ENCODE measurements around the gene SLC16A5.
A peak's percentile ranks its signal among the peaks of the same experiment; 100 is the strongest.
"Not testable (repeated sequence)": the region's sequence is repeated elsewhere in the genome, so short reads cannot be mapped to it uniquely, and the experiment has no call there.

The SLC16A5 gene

GRCh38 chr17:75087558-75088453 lies at the start of gene SLC16A5:
SLC16A5 (plus strand) TSS chr17:75087954; CDS start chr17:75093637, 5,683 bp downstream.
- DNase-seq = peak; percentile 25

GRCh38 chr17:75039238-75039637 lies 48.5 kb upstream of the SLC16A5 start:
- no peak for DNase-seq

DNA sequence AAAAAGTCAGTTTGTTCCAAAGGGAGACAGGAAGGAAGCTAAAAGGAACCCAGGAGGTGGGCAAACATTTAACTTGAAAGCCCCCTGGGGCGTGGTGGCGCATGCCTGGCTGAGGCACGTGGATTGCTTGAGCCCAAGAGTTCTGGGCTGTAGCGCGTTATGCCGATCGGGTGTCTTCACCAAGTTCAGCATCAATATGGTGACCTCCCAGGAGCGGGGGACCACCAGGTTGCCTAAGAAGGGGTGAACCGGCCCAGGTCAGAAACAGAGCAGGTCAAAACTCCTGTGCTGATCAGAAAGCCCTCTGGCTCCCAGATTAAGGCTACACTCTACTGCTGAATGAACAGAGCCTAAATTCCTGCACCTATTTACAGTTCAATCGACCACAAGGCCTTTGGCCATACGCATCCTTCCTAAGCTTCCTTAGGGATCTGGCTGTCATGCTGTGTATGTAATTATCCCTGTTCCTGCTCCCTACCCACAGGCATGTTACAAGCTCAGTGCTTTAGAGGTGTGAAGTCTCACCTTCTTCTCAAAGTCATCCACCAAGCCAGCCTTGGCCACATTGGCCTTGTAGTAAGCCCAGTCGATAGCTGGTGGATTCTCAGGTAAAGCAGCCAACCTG lies 46.0 kb upstream of the SLC16A5 start:
- no peak for DNase-seq

GRCh38 chr17:75043789-75044188 lies 44.0 kb upstream of the SLC16A5 start:
- not testable (repeated sequence) for DNase-seq

GRCh38 chr17:75044716-75045115 lies 43.0 kb upstream of the SLC16A5 start:
- no peak for DNase-seq

DNA sequence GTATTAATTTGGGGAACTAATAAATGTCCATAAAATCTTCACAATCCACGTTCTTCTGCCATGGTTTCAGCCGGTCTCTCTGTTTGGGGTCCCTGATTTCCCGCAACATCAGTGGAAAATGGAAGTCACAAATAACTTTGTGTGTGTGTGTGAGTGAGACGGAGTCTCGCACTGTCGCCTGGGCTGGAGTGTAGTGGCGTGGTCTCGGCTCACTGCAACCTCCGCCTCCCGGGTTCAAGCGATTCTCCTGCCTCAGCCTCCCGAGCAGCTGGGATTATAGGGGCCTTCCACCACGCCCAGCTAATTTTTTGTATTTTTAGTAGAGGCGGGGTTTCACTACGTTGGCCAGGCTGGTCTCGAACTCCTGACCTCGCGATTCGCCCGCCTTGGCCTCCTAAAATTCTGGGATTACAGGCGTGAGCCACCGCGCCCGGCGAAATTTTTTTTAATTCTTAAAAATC lies 41.8 kb upstream of the SLC16A5 start:
- DNase-seq = not testable (repeated sequence)

- DNase-seq = peak; percentile 95
Measured at GRCh38 chr17:75046407-75047289, 41.1 kb upstream of the SLC16A5 start, which contains the start of the genes ATP5PD and KCTD2. ATP5PD (minus strand) TSS chr17:75046969; CDS start chr17:75042650, 4,319 bp downstream. KCTD2 (plus strand) TSS chr17:75047225; CDS start chr17:75047251, 26 bp downstream.

- no peak for DNase-seq
Measured at GRCh38 chr17:75047398-75048098, 40.2 kb upstream of the SLC16A5 start.

DNA sequence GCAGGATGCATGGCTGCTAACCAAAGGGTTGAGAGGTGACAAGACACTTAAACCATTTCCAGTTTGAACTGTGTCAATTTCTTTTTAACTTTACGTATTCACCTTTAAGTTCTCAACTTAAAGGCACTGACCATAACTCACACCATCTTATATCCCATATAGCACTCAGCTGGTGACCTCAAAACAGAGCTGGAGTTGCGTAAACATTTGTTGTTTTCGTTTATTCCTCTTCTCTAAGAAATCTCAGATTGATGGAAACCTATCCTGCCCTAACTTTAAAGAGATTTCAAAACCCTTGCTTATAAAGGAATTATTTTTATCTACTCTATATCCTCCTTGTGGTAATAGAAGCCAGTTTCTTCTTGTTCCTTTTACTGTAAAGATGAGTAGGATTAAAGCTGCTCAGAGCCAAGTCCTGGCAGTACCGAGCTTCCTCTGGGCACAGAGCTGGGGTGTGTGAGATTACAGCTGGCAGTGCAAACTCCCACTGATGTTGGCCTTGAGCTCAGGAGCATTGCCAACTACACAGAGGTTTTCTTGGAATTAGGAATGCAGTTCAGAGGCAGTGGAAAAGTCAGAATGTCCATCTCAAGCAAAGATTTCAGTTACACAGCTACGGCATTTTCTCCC lies 39.4 kb upstream of the SLC16A5 start:
- no peak for DNase-seq

- DNase-seq = no peak
Measured at GRCh38 chr17:75049057-75049456, 38.7 kb upstream of the SLC16A5 start.

DNA sequence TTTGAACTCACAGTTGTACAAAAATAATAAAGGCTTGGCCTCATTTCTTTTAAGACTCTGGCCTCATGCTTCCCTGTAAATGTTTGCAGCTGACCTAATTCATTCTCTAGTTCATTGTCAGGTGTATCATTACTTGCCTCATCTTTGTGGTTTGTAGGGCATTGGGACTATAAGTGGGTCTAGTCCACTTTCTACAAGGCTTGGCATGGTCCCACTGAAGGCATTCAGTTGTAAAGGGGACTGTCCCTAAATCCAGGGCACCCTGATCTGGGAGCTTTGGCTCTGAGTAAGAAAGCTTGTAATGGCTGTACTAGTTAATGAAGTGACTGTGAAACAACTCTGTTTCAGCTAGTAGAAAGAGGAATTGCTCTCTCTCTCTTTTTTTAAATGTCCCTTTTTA lies 38.0 kb upstream of the SLC16A5 start:
- DNase-seq = no peak

DNA sequence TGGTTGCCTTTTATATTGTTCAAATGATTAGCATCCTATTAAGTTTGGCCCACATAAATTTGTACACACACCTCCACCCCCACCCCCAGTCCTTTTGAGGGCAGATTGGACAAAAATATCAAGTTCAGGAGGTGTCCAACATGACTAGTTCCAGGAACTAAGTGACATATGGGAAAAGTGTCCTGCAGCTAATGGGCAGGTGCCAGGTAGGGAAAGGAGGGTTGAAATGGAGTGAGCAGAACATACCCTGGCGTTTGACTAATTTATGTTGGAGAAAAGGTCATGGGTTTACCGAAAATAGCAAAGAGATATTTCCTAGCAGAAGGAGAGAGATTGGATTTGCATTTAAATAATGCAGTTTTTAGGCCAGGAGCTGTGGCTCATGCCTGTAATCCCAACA lies 35.8 kb upstream of the SLC16A5 start:
- no peak for DNase-seq

DNA sequence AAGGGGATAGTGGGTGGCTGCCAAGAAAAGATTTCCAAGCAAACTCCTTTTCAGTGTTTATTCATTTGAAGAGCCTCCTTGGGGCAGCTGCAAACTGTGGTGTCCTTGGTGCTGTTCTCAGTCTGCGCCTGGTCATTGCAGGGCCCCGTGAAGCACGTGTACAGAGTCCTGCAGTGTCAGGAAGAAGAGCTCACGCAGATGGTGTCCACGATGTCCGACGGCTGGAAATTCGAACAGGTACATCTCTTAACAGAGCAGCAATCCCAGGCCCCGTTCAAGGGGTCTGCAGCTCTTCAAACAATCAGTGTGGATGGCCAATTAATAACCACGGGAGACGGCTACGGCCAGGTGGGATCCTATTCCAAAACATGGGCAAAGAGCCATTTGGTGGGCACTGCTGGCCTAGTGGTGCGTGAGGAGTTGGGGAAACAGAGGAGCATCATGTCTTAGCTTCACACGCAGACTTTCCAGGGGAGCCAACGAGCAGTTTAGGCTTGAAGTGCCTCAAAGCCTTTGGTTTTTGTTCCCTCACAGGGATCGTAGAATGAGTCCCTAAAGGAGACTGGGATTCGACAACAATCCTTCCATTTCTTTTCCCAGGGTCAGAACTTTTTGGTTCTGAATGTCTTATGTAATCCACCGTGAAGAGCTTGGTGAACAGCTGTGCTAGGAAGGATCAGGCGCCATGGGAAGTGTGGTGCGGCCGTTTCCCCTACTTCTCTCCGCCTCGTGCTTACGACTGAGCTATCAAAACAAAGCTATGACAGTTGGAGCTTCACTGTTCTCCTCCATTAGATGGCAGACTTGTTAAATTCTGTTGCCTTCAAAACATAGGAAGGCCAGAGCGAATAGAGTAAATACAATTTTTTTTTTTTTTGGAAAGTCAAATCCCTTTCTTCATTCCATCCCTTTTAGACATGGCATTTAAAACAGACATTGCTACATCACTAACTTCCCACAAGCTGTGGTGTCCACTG lies 28.1 kb upstream of the SLC16A5 start:
- DNase-seq = no peak

- DNase-seq = no peak
Measured at GRCh38 chr17:75060434-75061054, 27.2 kb upstream of the SLC16A5 start.

DNA sequence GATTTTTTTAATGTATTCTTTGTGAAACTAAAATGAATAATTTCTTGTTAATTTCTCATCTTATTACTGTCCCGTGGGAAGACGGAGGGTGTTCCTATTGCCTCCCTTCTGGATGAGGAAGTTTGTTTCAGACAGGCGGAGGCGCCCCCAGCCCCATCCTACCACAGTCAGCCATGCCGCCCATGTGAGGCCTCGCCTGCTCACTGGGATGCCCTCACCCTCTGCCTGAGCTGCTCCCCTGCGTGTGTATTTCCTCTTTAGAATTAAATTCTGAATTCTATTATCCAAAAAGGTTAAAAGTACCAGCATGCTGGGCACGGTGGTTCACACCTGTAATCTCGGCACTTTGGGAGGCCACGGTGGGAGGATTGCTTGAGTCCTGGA lies 26.7 kb upstream of the SLC16A5 start:
- DNase-seq = no peak

GRCh38 chr17:75061618-75062017 lies 26.1 kb upstream of the SLC16A5 start:
- DNase-seq = no peak

- DNase-seq = no peak
Measured at GRCh38 chr17:75063201-75063600, 24.6 kb upstream of the SLC16A5 start.

DNA sequence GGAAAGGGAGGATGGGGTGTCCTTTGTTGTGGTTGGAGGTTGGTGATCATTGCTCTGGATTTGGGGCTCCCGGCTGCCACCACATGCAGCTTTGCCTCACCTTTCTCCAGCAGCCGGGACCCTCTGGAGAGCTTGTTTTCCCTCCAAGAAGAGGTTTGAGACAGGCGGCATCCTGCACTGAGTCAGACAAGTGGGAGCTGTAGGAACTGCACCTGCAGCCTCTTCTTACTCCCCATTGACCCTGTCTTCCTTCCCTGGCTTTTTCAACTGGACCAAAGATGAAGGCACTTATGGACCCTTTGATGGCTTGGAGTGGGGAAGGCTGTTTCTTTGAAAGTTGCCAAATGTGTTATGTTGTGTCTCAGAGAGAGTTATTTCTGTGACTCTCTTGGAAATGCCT lies 24.1 kb upstream of the SLC16A5 start:
- no peak for DNase-seq

- no peak for DNase-seq
Measured at GRCh38 chr17:75064040-75064439, 23.7 kb upstream of the SLC16A5 start.

- DNase-seq = no peak
Measured at GRCh38 chr17:75064460-75064859, 23.3 kb upstream of the SLC16A5 start.

All from T1000 (cell line).